Sigmoid colon (tissue), 7 donors: ENCODE data around the gene PRPS1L1. TPM values are rescaled to one million over a fixed set of nuclear protein-coding genes. Genes with fewer than 3 reads are reported as not detected.

Source experiments
- DNase-seq: peaks from one replicate; pipeline ENCODE4 v3.0.0-alpha.2; 2019
- H3K27ac ChIP-seq, 4 donors: fragments of 200-600 bp; sonication (generic); one replicate each; pipeline ENCODE4 v1.5.1; 2016 to 2019; ENCODE audit warnings: mild to moderate bottlenecking in 1 of 4
- H3K27me3 ChIP-seq, 3 donors: fragments of 200-600 bp; sonication (generic); one replicate each; pipeline ENCODE4 v1.5.1; 2019; ENCODE audit warnings: mild to moderate bottlenecking in 1 of 3
- H3K36me3 ChIP-seq, 4 donors: fragments of 200-600 bp; sonication (generic); one replicate each; pipeline ENCODE4 v1.5.1; 2016 to 2019
- H3K4me1 ChIP-seq, 4 donors: fragments of 200-600 bp; sonication (generic); one replicate each; pipeline ENCODE4 v1.5.1; 2017 to 2019
- H3K4me3 ChIP-seq, 4 donors: fragments of 200-600 bp; sonication (generic); one replicate each; pipeline ENCODE4 v1.5.1; 2017 to 2019; ENCODE audit warnings: mild to moderate bottlenecking in 2 of 4, moderate library complexity in 1 of 4
- H3K9me3 ChIP-seq, 4 donors: fragments of 200-600 bp in 3 of 4; sonication (generic) in 3 of 4; one replicate each; pipeline versions ENCODE4 v1.5.1 to v1.6.1; 2013 to 2019
- EP300 ChIP-seq, 4 donors: sonication (generic); formaldehyde crosslinking; IDR thresholded peaks; one replicate each; pipeline ENCODE4 v1.6.1; 2017; ENCODE audit warnings: antibody characterized with exemption in 4 of 4
- POLR2A ChIP-seq, 2 donors: fragments of 450-650 bp; IDR thresholded peaks; one replicate each; pipeline ENCODE4 v1.6.1; 2016; ENCODE audit warnings: antibody characterized with exemption in 2 of 2, mild to moderate bottlenecking in 2 of 2, moderate library complexity in 2 of 2
- POLR2AphosphoS5 ChIP-seq, 4 donors: sonication (generic); formaldehyde crosslinking; IDR thresholded peaks; one replicate each; pipeline ENCODE4 v1.6.1; 2017; ENCODE audit warnings: antibody characterized with exemption in 4 of 4
- WGBS, 2 donors: extraction: QIAGEN DNeasy Blood & Tissue Kit; methylation state at CpG; one replicate each; pipeline ENCODE4 v1.1.7; 2013; 5-methylcytosine and 5-hydroxymethylcytosine counted together
- intact Hi-C: fragments of 100-400 bp; cut with DNase I; formaldehyde crosslinking; loops from one replicate; pipeline ENCODE4 v1.15.1; 2023
- polyA plus RNA-seq, 3 donors: library from polyadenylated mRNA; stranded (reverse); fragments of 200-250 nt; gene quantifications; one replicate each; pipeline ENCODE4 v1.2.3, GENCODE V29; 2013
- total RNA-seq, 4 donors: library from RNA; depleted of rRNA; stranded (reverse); fragments of >200 nt; gene quantifications; one replicate each; pipeline ENCODE4 v1.1.0, GENCODE V29; 2016
- TF ChIP-seq, protein P1 (sequence below), 4 experiments: fragments of 450-650 bp in 3 of 4; fragments of 200-600 bp in 1 of 4; IDR thresholded peaks; one replicate each; pipeline ENCODE4 v1.5.1; 2016 to 2019; ENCODE audit warnings: antibody characterized with exemption in 4 of 4, mild to moderate bottlenecking in 3 of 4, moderate library complexity in 2 of 4
- donor health status: healthy with polysubstance abuse.
- donor health status: Bipolar disorder and iron deficiency.
- donor health status: healthy.

PRPS1L1 gene
- total and polyA plus RNA-seq, 7 donors = not detected

GRCh38 chr7:18019555-18019954, 8.1 kb downstream of the PRPS1L1 start:
- intact Hi-C loops = no loop called here
- no peaks in the 10 kb centered on the region for H3K27me3 ChIP-seq
- no peaks in the 10 kb centered on the region for H3K36me3 ChIP-seq
- WGBS, 2 donors = 8 to 53% methylated on average over 1 of the region's 1 CpG
- H3K27ac ChIP-seq = peak overlapping the region in 2 of 4 donors; percentile 25 to 67
- no peaks in the 10 kb centered on the region for H3K4me1 ChIP-seq
- no peak for TF ChIP-seq POLR2AphosphoS5 (IDR thresholded peaks at IDR 0.05)
- no peak for TF ChIP-seq POLR2A (IDR thresholded peaks at IDR 0.05)
- no peak for TF ChIP-seq EP300 (IDR thresholded peaks at IDR 0.05)
- TF ChIP-seq, protein P1, sequence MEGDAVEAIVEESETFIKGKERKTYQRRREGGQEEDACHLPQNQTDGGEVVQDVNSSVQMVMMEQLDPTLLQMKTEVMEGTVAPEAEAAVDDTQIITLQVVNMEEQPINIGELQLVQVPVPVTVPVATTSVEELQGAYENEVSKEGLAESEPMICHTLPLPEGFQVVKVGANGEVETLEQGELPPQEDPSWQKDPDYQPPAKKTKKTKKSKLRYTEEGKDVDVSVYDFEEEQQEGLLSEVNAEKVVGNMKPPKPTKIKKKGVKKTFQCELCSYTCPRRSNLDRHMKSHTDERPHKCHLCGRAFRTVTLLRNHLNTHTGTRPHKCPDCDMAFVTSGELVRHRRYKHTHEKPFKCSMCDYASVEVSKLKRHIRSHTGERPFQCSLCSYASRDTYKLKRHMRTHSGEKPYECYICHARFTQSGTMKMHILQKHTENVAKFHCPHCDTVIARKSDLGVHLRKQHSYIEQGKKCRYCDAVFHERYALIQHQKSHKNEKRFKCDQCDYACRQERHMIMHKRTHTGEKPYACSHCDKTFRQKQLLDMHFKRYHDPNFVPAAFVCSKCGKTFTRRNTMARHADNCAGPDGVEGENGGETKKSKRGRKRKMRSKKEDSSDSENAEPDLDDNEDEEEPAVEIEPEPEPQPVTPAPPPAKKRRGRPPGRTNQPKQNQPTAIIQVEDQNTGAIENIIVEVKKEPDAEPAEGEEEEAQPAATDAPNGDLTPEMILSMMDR (IDR thresholded peaks at IDR 0.05) = no peak
- H3K4me3 ChIP-seq = no peak overlapping the region
- H3K9me3 ChIP-seq = no peaks in the 10 kb centered on the region
- DNase-seq = no peak

GRCh38 chr7:18018296-18019215, 9.1 kb downstream of the PRPS1L1 start:
- DNase-seq = no peak
- TF ChIP-seq POLR2A (IDR thresholded peaks at IDR 0.05) = no peak
- no peak for TF ChIP-seq EP300 (IDR thresholded peaks at IDR 0.05)
- no peak for TF ChIP-seq POLR2AphosphoS5 (IDR thresholded peaks at IDR 0.05)
- TF ChIP-seq, protein P1 (IDR thresholded peaks at IDR 0.05) = no peak
- Histone ChIP-seq H3K27ac (peak overlapping the region in 2 of 4 donors; percentile 25 to 67), H3K36me3 (no peaks in the 10 kb centered on the region), H3K9me3 (no peaks in the 10 kb centered on the region), H3K27me3 (no peaks in the 10 kb centered on the region), H3K4me3 (no peak overlapping the region), H3K4me1 (no peaks in the 10 kb centered on the region)
- 86 to 89% methylated on average over 5 of the region's 5 CpGs for WGBS, 2 donors
- intact Hi-C loops = no loop called here

GRCh38 chr7:18016547-18017444, 10.8 kb downstream of the PRPS1L1 start:
- H3K36me3 ChIP-seq = no peaks in the 10 kb centered on the region
- TF ChIP-seq EP300 (IDR thresholded peaks at IDR 0.05) (no peak), POLR2A (IDR thresholded peaks at IDR 0.05) (no peak), POLR2AphosphoS5 (IDR thresholded peaks at IDR 0.05) (no peak)
- TF ChIP-seq, protein P1 (IDR thresholded peaks at IDR 0.05) = no peak
- 92 to 94% methylated on average over 9 of the region's 9 CpGs for WGBS, 2 donors
- DNase-seq = no peak
- no peaks in the 10 kb centered on the region for H3K9me3 ChIP-seq
- no peaks in the 10 kb centered on the region for H3K4me1 ChIP-seq
- no peak overlapping the region for H3K4me3 ChIP-seq
- no peaks in the 10 kb centered on the region for H3K27me3 ChIP-seq
- intact Hi-C loops = no loop called here
- no peak overlapping the region for H3K27ac ChIP-seq

- intact Hi-C loops = no loop called here
Observed at GRCh38 chr7:18013936-18014335, 13.7 kb downstream of the PRPS1L1 start.

More at GRCh38 chr7:18013936-18014335, 13.7 kb downstream of the PRPS1L1 start:
- H3K27me3 ChIP-seq = no peaks in the 10 kb centered on the region
- no peaks in the 10 kb centered on the region for H3K9me3 ChIP-seq
- no peaks in the 10 kb centered on the region for H3K4me1 ChIP-seq
- H3K36me3 ChIP-seq = no peaks in the 10 kb centered on the region
- no peak for DNase-seq
- no peak for TF ChIP-seq EP300 (IDR thresholded peaks at IDR 0.05)
- TF ChIP-seq POLR2A (IDR thresholded peaks at IDR 0.05) = no peak
- no peak for TF ChIP-seq POLR2AphosphoS5 (IDR thresholded peaks at IDR 0.05)
- TF ChIP-seq, protein P1 (IDR thresholded peaks at IDR 0.05) = no peak
- H3K4me3 ChIP-seq = no peak overlapping the region
- H3K27ac ChIP-seq = no peak overlapping the region
